Body of pancreas (tissue), 4 donors: Measurements from ENCODE around the gene TAAR1.

Experiments
- POLR2A ChIP-seq, 3 donors: fragments of 450-650 bp; IDR thresholded peaks; one replicate each; pipeline ENCODE4 v1.6.1; 2016; ENCODE audit warnings: antibody characterized with exemption in 3 of 3, mild to moderate bottlenecking in 2 of 3
- TF ChIP-seq, protein P1 (sequence below), 7 experiments: fragments of 450-650 bp in 4 of 7; fragments of 200-600 bp in 3 of 7; sonication (generic) in 3 of 7; IDR thresholded peaks; one replicate each; pipeline ENCODE4 v1.5.1; 2016 to 2019; ENCODE audit warnings: antibody characterized with exemption in 7 of 7

DNA sequence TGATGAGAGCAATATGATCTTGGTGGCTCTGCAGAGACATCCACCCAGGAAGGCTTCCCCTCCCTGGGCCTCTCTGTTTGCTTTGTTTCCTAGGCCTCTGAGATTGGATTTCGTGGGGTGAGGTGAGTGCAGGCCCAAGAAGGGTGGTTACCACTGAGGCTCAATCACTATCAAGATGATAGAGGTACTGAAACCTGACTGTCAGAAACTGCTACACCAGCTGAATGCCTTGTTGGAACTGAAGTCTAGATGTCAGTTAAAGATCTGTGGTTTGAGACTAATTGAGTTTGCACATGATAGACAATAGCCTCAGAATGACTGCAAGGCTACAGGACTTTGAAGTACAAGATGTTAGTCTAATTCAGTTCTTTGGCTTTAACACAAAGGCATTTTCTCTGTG, 39.6 kb upstream of the TAAR1 start:
- TF ChIP-seq, protein P1, sequence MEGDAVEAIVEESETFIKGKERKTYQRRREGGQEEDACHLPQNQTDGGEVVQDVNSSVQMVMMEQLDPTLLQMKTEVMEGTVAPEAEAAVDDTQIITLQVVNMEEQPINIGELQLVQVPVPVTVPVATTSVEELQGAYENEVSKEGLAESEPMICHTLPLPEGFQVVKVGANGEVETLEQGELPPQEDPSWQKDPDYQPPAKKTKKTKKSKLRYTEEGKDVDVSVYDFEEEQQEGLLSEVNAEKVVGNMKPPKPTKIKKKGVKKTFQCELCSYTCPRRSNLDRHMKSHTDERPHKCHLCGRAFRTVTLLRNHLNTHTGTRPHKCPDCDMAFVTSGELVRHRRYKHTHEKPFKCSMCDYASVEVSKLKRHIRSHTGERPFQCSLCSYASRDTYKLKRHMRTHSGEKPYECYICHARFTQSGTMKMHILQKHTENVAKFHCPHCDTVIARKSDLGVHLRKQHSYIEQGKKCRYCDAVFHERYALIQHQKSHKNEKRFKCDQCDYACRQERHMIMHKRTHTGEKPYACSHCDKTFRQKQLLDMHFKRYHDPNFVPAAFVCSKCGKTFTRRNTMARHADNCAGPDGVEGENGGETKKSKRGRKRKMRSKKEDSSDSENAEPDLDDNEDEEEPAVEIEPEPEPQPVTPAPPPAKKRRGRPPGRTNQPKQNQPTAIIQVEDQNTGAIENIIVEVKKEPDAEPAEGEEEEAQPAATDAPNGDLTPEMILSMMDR (IDR thresholded peaks at IDR 0.05) = no peak
- no peak for TF ChIP-seq POLR2A (IDR thresholded peaks at IDR 0.05)
